ENCODE measurements around the gene SNTG2.

GRCh38 chr2:953408-953807 lies 2.8 kb downstream of the SNTG2 start:
- no peak for TF ChIP-seq CTCF (IDR thresholded peaks at IDR 0.05)
- no peak for TF ChIP-seq POLR2A (IDR thresholded peaks at IDR 0.05)
